HepG2 (cell line): ENCODE measurements around the gene ITGA2. TPM values are rescaled to one million over a fixed set of nuclear protein-coding genes. Genes with fewer than 3 reads are reported as not detected.
A peak's percentile ranks its signal among the peaks of the same experiment; 100 is the strongest.

Experiments used
- AGO1 ChIP-seq: fragments of 200-400 bp; formaldehyde crosslinking; IDR thresholded peaks from 2 replicates; pipeline ENCODE4 v1.6.1; 2017; ENCODE audit warnings: mild to moderate bottlenecking, low read depth, low read length, moderate library complexity; ENCODE audit not compliant: poor library complexity, severe bottlenecking
- ATF5 ChIP-seq: sonication (generic); formaldehyde crosslinking; IDR thresholded peaks from 2 replicates; pipeline ENCODE4 v1.4.0; 2020; ENCODE audit warnings: mild to moderate bottlenecking, low read depth, missing genetic modification reagents
- ATRX ChIP-seq: sonication (generic); formaldehyde crosslinking; IDR thresholded peaks from 2 replicates; pipeline ENCODE4 v1.4.0; 2020; ENCODE audit warnings: missing genetic modification reagents, borderline replicate concordance
- HNRNPLL ChIP-seq: fragments of 200-400 bp; formaldehyde crosslinking; IDR thresholded peaks from 2 replicates; pipeline ENCODE4 v1.6.1; 2017; ENCODE audit warnings: mild to moderate bottlenecking, low read depth, low read length; ENCODE audit not compliant: poor library complexity, severe bottlenecking
- HOXD1 ChIP-seq: sonication (generic); formaldehyde crosslinking; IDR thresholded peaks from 2 replicates; pipeline ENCODE4 v1.5.0; 2020; ENCODE audit warnings: missing genetic modification reagents
- NR1H2 ChIP-seq: sonication (generic); formaldehyde crosslinking; IDR thresholded peaks from 2 replicates; pipeline ENCODE4 v1.8.1; 2022; ENCODE audit warnings: low read depth, missing genetic modification reagents, borderline replicate concordance
- NR2C2 ChIP-seq: sonication (generic); formaldehyde crosslinking; IDR thresholded peaks from 2 replicates; pipeline ENCODE4 v1.4.0; 2020; ENCODE audit warnings: missing genetic modification reagents, mild to moderate bottlenecking, moderate library complexity, borderline replicate concordance
- PREB ChIP-seq: sonication (generic); formaldehyde crosslinking; IDR thresholded peaks from 2 replicates; pipeline ENCODE4 v1.4.0; 2020; ENCODE audit warnings: missing genetic modification reagents
- SALL1 ChIP-seq: sonication (generic); formaldehyde crosslinking; IDR thresholded peaks from 2 replicates; pipeline ENCODE4 v1.8.0; 2022; ENCODE audit warnings: mild to moderate bottlenecking, missing genetic modification reagents
- SALL2 ChIP-seq: sonication (generic); formaldehyde crosslinking; IDR thresholded peaks from 2 replicates; pipeline ENCODE4 v1.8.1; 2023; ENCODE audit warnings: mild to moderate bottlenecking, missing genetic modification reagents, inconsistent platforms
- SIN3A ChIP-seq: IDR thresholded peaks from 2 replicates; pipeline ENCODE4 v1.6.1; 2011; ENCODE audit warnings: low read depth, mild to moderate bottlenecking, control low read depth, low read length, borderline replicate concordance
- SKI ChIP-seq: fragments of 450-650 bp; IDR thresholded peaks from one replicate; pipeline ENCODE4 v1.6.1; 2018; ENCODE audit warnings: mild to moderate bottlenecking; ENCODE audit not compliant: partially characterized antibody
- SNAPC2 ChIP-seq: sonication (generic); formaldehyde crosslinking; IDR thresholded peaks from 2 replicates; pipeline ENCODE4 v1.8.1; 2022; ENCODE audit warnings: mild to moderate bottlenecking, missing genetic modification reagents
- TAF15 ChIP-seq: fragments of 200-400 bp; formaldehyde crosslinking; IDR thresholded peaks from one replicate; pipeline ENCODE4 v1.6.1; 2018; ENCODE audit warnings: mild to moderate bottlenecking, low read depth, low read length; ENCODE audit not compliant: poor library complexity, severe bottlenecking
- ZBTB10 ChIP-seq: sonication (generic); formaldehyde crosslinking; IDR thresholded peaks from 2 replicates; pipeline ENCODE4 v1.4.0; 2020; ENCODE audit warnings: missing genetic modification reagents, borderline replicate concordance
- ZFY ChIP-seq: sonication (generic); formaldehyde crosslinking; IDR thresholded peaks from 2 replicates; pipeline ENCODE4 v1.4.0; 2020; ENCODE audit warnings: missing genetic modification reagents
- ZNF205 ChIP-seq: IDR thresholded peaks from 2 replicates; pipeline ENCODE4 v1.6.1; 2018; ENCODE audit warnings: missing biosample characterization, missing genetic modification reagents
- ZNF224 ChIP-seq: sonication (generic); formaldehyde crosslinking; IDR thresholded peaks from 2 replicates; pipeline ENCODE4 v1.5.0; 2020; ENCODE audit warnings: mild to moderate bottlenecking, missing genetic modification reagents
- ZNF280D ChIP-seq: sonication (generic); formaldehyde crosslinking; IDR thresholded peaks from 2 replicates; pipeline ENCODE4 v1.5.1; 2020; ENCODE audit warnings: mild to moderate bottlenecking, missing genetic modification reagents
- ZNF414 ChIP-seq: sonication (generic); formaldehyde crosslinking; IDR thresholded peaks from 2 replicates; pipeline ENCODE4 v1.5.0; 2020; ENCODE audit warnings: missing genetic modification reagents
- polyA plus RNA-seq, 8 experiments: library from polyadenylated mRNA; depleted of rRNA in 3 of 8; stranded (reverse) in 7 of 8; unstranded in 1 of 8; fragments of >200 nt; fragmentation: Illumina TruSeq in 4 of 8; extraction: Trizol in 4 of 8; gene quantifications; 2 replicates each; pipeline versions ENCODE4 v1.2.1 to v1.2.3, GENCODE V29; 2011 to 2016; ENCODE audit warnings: low read depth in 4 of 8, missing spikeins in 1 of 8, mixed read lengths in 1 of 8; ENCODE audit not compliant: insufficient read depth in 1 of 8
- total RNA-seq, 5 experiments: library from RNA; depleted of rRNA; stranded (reverse); fragments of >200 nt; fragmentation: Illumina TruSeq; extraction: Trizol; gene quantifications; 2 replicates each; pipeline ENCODE4 v1.2.3, GENCODE V29; 2016; ENCODE audit warnings: low read depth in 1 of 5

The ITGA2 gene
- total and polyA plus RNA-seq, 2 of the 13 experiments (the other 11 are each of a cell fraction or from before 2014, with no cell fraction given): 15.8 to 58.3 TPM

GRCh38 chr5:52956915-52957747 lies 32.0 kb upstream of the ITGA2 start (continued):
- TF ChIP-seq ZNF280D (no peak), HOXD1 (CRISPR knock-in tag) (no peak), PREB (CRISPR knock-in tag) (no peak), SNAPC2 (CRISPR knock-in tag) (0 out of 2 replicates have a peak, but pooled peaks have one; percentile 41), ZNF224 (CRISPR knock-in tag) (no peak), HNRNPLL (no peak), ATF5 (CRISPR knock-in tag) (no peak), SALL2 (CRISPR knock-in tag) (0 out of 2 replicates have a peak, but pooled peaks have one; percentile 21), ZBTB10 (CRISPR knock-in tag) (no peak), ZFY (CRISPR knock-in tag) (no peak), ZNF205 (CRISPR knock-in tag) (no peak), NR2C2 (CRISPR knock-in tag) (peak; percentile 50; the same call in 1 of the 2 replicates), TAF15 (no peak), AGO1 (no peak), SIN3A (no peak), SALL1 (CRISPR knock-in tag) (peak; percentile 37; the same call in 1 of the 2 replicates), ZNF414 (no peak), SKI (no peak), ATRX (CRISPR knock-in tag) (no peak), NR1H2 (no peak)
